Gastrocnemius medialis (tissue), 4 donors: ENCODE data around the gene ACTBL2. TPM values are rescaled to one million over a fixed set of nuclear protein-coding genes. Genes with fewer than 3 reads are reported as not detected.

Experiments
- ATAC-seq, 2 donors: fragments of 150-250 bp; one replicate each; pipeline ENCODE4 v1.9.1; 2016
- DNase-seq, 2 donors: peaks; one replicate each; pipeline ENCODE4 v3.0.0-alpha.2; 2019
- H3K27ac ChIP-seq, 4 donors: fragments of 200-600 bp; sonication (generic); 1 replicate in 1 of 4; 2 replicates in 3 of 4; pipeline ENCODE4 v1.5.1; 2016 to 2018; ENCODE audit warnings: mild to moderate bottlenecking in 2 of 4, moderate library complexity in 1 of 4
- H3K27me3 ChIP-seq, 3 donors: fragments of 200-600 bp; sonication (generic) in 2 of 3; 1 replicate in 1 of 3; 2 replicates in 2 of 3; pipeline versions ENCODE4 v1.5.1 to v1.6.0; 2016 to 2019; ENCODE audit warnings: mild to moderate bottlenecking in 1 of 3, moderate library complexity in 1 of 3
- H3K36me3 ChIP-seq, 2 donors: fragments of 200-600 bp; sonication (generic) in 1 of 2; one replicate each; pipeline ENCODE4 v1.5.1; 2017 to 2018
- H3K4me1 ChIP-seq, 2 donors: fragments of 200-600 bp; sonication (generic) in 1 of 2; one replicate each; pipeline ENCODE4 v1.5.1; 2016 to 2017; ENCODE audit warnings: mild to moderate bottlenecking in 2 of 2
- H3K4me3 ChIP-seq, 4 donors: fragments of 200-600 bp; sonication (generic) in 3 of 4; 1 replicate in 1 of 4; 2 replicates in 3 of 4; pipeline ENCODE4 v1.5.1; 2016 to 2019; ENCODE audit warnings: mild to moderate bottlenecking in 2 of 4
- H3K9me3 ChIP-seq, 3 donors: fragments of 200-600 bp; sonication (generic) in 2 of 3; 1 replicate in 1 of 3; 2 replicates in 2 of 3; pipeline ENCODE4 v1.5.1; 2016 to 2019
- POLR2A ChIP-seq, 2 donors: fragments of 450-650 bp; IDR thresholded peaks; one replicate each; pipeline ENCODE4 v1.6.1; 2017; ENCODE audit warnings: antibody characterized with exemption in 2 of 2, mild to moderate bottlenecking in 2 of 2, moderate library complexity in 2 of 2
- in situ Hi-C, 4 donors: fragments of 200-750 bp; cut with MboI; loops; one replicate each; pipeline versions ENCODE4 v1.15.0 to v1.8.0; 2017; ENCODE audit warnings: low sequenced_read_pairs in 4 of 4
- intact Hi-C: fragments of 100-400 bp; cut with DNase I; formaldehyde crosslinking; loops from one replicate; pipeline ENCODE4 v1.15.1; 2023; ENCODE audit warnings: low total_unique reads
- total RNA-seq, 4 donors: library from RNA; depleted of rRNA; stranded (reverse); fragments of >200 nt; gene quantifications; one replicate each; pipeline versions ENCODE4 v1.1.0 to v1.2.3, GENCODE V29; 2016
- TF ChIP-seq, protein P1 (sequence below), 5 experiments: fragments of 450-650 bp in 3 of 5; fragments of 200-600 bp in 2 of 5; sonication (generic) in 2 of 5; IDR thresholded peaks in 4 of 5; conservative IDR thresholded peaks in 1 of 5; 1 replicate in 4 of 5; 2 replicates in 1 of 5; pipeline ENCODE4 v1.5.1; 2016 to 2019; ENCODE audit warnings: antibody characterized with exemption in 5 of 5, mild to moderate bottlenecking in 3 of 5, moderate library complexity in 3 of 5

The ACTBL2 gene
- total RNA-seq, 4 donors from 2014 or later = not detected

DNA sequence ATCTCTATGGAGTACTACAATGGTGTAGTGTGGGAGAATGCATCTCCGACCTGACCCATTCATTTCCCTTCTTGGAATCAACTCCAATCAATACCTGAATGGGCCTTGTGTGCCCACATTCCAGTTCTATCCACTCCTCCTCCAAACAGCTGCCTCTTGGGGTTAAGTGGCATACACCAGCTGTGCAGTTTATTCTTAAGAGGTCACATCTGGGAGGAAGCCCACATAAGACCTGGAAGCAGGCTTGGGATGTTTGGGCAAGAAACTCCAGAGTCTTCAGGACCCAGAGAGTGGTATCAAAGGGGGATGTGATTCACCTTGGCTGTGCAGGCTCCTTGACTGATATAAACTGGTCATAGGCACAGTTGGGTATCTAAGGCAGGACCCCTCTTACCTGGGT is 46.0 kb downstream of the ACTBL2 start:
- TF ChIP-seq POLR2A (IDR thresholded peaks at IDR 0.05) = no peak
- TF ChIP-seq, protein P1, sequence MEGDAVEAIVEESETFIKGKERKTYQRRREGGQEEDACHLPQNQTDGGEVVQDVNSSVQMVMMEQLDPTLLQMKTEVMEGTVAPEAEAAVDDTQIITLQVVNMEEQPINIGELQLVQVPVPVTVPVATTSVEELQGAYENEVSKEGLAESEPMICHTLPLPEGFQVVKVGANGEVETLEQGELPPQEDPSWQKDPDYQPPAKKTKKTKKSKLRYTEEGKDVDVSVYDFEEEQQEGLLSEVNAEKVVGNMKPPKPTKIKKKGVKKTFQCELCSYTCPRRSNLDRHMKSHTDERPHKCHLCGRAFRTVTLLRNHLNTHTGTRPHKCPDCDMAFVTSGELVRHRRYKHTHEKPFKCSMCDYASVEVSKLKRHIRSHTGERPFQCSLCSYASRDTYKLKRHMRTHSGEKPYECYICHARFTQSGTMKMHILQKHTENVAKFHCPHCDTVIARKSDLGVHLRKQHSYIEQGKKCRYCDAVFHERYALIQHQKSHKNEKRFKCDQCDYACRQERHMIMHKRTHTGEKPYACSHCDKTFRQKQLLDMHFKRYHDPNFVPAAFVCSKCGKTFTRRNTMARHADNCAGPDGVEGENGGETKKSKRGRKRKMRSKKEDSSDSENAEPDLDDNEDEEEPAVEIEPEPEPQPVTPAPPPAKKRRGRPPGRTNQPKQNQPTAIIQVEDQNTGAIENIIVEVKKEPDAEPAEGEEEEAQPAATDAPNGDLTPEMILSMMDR (IDR thresholded peaks at IDR 0.05 in 4 of 5, conservative IDR thresholded peaks at IDR 0.05 in 1 of 5) = no peak
- in situ Hi-C loops (no loop called here), intact Hi-C loops (no loop called here)
- Histone ChIP-seq H3K9me3 (no peaks in the 10 kb centered on the region), H3K4me3 (no peak overlapping the region), H3K4me1 (no peaks in the 10 kb centered on the region), H3K36me3 (no peaks in the 10 kb centered on the region), H3K27me3 (no peaks in the 10 kb centered on the region), H3K27ac (no peak overlapping the region)
- no peak for ATAC-seq
- DNase-seq = no peak

DNA sequence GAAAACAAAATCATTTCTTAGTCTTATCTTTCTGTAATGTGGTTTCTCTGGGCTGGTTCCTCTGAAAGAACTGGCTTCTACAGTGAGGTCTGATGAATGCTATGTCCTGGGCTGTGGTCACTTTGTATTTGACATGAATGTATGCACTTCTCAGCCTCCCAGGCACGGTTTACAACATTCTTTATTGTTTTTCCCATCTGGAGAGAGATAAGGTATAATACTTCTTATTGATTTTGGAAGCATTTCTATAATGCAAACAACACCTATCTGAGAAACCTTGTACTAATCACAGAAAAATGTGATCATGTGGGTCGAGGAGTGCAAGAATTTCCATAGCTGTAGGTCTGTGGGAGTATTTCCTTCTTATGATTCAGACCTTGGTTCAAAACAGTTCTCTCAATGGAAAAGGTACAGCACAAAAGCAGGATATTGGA is 46.9 kb downstream of the ACTBL2 start:
- TF ChIP-seq, protein P1 (IDR thresholded peaks at IDR 0.05 in 4 of 5, conservative IDR thresholded peaks at IDR 0.05 in 1 of 5) = no peak
- TF ChIP-seq POLR2A (IDR thresholded peaks at IDR 0.05) = no peak
- Histone ChIP-seq H3K9me3 (no peaks in the 10 kb centered on the region), H3K27me3 (no peaks in the 10 kb centered on the region), H3K36me3 (no peaks in the 10 kb centered on the region), H3K4me1 (no peaks in the 10 kb centered on the region), H3K27ac (no peak overlapping the region), H3K4me3 (no peak overlapping the region)
- ATAC-seq (no peak), DNase-seq (no peak)
- in situ Hi-C loops (no loop called here), intact Hi-C loops (no loop called here)

DNA sequence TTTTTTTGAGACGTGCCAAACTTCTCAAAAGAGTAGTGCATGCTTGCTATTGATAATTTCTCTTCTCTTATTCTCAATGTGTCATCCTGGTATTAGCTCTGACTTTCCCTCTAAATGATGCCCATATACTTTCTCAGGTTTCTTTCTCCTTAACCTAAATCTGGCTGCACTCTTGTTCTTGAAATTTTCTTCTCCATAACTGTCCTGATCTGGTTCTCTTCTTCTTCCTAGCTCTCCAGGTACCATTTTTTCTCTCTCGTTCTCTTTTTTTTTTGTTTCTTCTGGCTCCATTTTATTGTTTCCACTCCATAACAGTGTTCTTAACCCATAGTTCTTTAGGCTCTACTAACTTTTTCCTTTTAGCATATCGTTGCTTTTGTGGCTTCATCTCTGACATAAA is 47.9 kb downstream of the ACTBL2 start:
- intact Hi-C loops (no loop called here), in situ Hi-C loops (no loop called here)
- Histone ChIP-seq H3K4me1 (no peaks in the 10 kb centered on the region), H3K9me3 (no peaks in the 10 kb centered on the region), H3K36me3 (no peaks in the 10 kb centered on the region), H3K27ac (no peak overlapping the region), H3K4me3 (no peak overlapping the region), H3K27me3 (no peaks in the 10 kb centered on the region)
- TF ChIP-seq, protein P1 (IDR thresholded peaks at IDR 0.05 in 4 of 5, conservative IDR thresholded peaks at IDR 0.05 in 1 of 5) = no peak
- TF ChIP-seq POLR2A (IDR thresholded peaks at IDR 0.05) = no peak
- DNase-seq = no peak
- no peak for ATAC-seq

DNA sequence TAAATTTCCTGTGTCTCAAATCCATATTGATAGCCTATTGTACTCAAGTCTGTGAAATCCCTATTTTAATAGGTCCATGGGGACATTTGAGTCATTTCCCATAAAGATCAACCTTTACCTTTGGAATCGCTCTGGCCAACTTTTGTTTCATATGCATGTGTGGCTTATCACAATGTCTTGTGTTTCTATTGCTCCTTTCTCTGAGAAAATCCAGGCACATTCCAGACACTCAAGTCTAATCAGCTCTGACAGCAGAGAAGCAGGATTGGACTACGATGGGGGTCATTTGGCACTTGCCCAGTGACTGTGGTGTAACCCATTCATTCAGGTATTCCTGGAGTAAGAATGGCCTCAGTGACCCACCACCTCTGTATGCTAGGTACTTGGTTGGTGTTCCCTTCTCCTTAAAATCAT is 48.4 kb downstream of the ACTBL2 start:
- Histone ChIP-seq H3K27ac (no peak overlapping the region), H3K27me3 (no peaks in the 10 kb centered on the region), H3K36me3 (no peaks in the 10 kb centered on the region), H3K4me1 (no peaks in the 10 kb centered on the region), H3K9me3 (no peaks in the 10 kb centered on the region), H3K4me3 (no peak overlapping the region)
- no peak for DNase-seq
- TF ChIP-seq, protein P1 (IDR thresholded peaks at IDR 0.05 in 4 of 5, conservative IDR thresholded peaks at IDR 0.05 in 1 of 5) = no peak
- TF ChIP-seq POLR2A (IDR thresholded peaks at IDR 0.05) = no peak
- no peak for ATAC-seq
- in situ Hi-C loops (no loop called here), intact Hi-C loops (no loop called here)

DNA sequence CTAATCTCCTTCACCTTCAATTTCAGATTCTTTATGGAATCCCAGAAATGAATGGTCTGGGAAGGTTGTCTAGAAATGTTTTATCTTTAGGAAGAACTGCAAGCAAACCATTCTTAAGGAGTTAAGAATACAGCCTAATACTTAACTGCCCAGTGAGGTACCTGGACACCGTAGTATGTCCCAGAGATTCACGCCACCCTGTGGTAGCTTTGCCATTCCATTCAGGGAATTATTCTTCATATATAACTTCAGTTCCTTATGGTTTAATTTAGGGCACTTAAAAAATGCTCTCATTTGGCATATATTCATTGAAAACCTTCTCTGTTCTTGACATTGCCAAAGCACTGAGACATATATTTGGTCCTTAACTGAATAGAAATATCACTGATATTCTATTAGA is 49.7 kb downstream of the ACTBL2 start:
- TF ChIP-seq, protein P1 (IDR thresholded peaks at IDR 0.05 in 4 of 5, conservative IDR thresholded peaks at IDR 0.05 in 1 of 5) = no peak
- no peak for TF ChIP-seq POLR2A (IDR thresholded peaks at IDR 0.05)
- Histone ChIP-seq H3K27ac (no peak overlapping the region), H3K9me3 (no peaks in the 10 kb centered on the region), H3K4me3 (no peak overlapping the region), H3K4me1 (no peaks in the 10 kb centered on the region), H3K27me3 (no peaks in the 10 kb centered on the region), H3K36me3 (no peaks in the 10 kb centered on the region)
- in situ Hi-C loops (no loop called here), intact Hi-C loops (no loop called here)
- DNase-seq (no peak), ATAC-seq (no peak)
